Endodermal cell (in vitro differentiated cells): ENCODE data around the gene KDF1. TPM values are rescaled to one million over a fixed set of nuclear protein-coding genes. Genes with fewer than 3 reads are reported as not detected.

ENCODE experiments used
- DNase-seq: peaks from one replicate; pipeline ENCODE4 v3.0.0-alpha.2; 2017
- H3K27ac ChIP-seq: 2 replicates; pipeline ENCODE4 v1.5.1; 2013; ENCODE audit warnings: mild to moderate bottlenecking, low read depth, low read length, moderate library complexity
- H3K27me3 ChIP-seq: 2 replicates; pipeline ENCODE4 v1.6.1; 2013; ENCODE audit warnings: mild to moderate bottlenecking, low read length, moderate library complexity; ENCODE audit not compliant: insufficient read depth, control insufficient read depth, poor library complexity, severe bottlenecking
- H3K36me3 ChIP-seq: 2 replicates; pipeline ENCODE4 v1.7.0; 2013; ENCODE audit warnings: mild to moderate bottlenecking, low read length, moderate library complexity; ENCODE audit not compliant: control insufficient read depth, insufficient read depth
- H3K4me1 ChIP-seq: one replicate; pipeline ENCODE4 v1.7.0; 2013; ENCODE audit warnings: low read length; ENCODE audit not compliant: control insufficient read depth, insufficient read depth
- H3K4me3 ChIP-seq: 2 replicates; pipeline ENCODE4 v1.5.1; 2013; ENCODE audit warnings: mild to moderate bottlenecking, low read length, moderate library complexity
- H3K9ac ChIP-seq: 2 replicates; pipeline ENCODE4 v1.6.1; 2013; ENCODE audit warnings: mild to moderate bottlenecking, low read length, moderate library complexity; ENCODE audit not compliant: poor library complexity, severe bottlenecking; ENCODE audit errors: extremely low read depth
- H3K9me3 ChIP-seq: 2 replicates; pipeline ENCODE4 v1.6.1; 2013; ENCODE audit warnings: mild to moderate bottlenecking, low read length, moderate library complexity; ENCODE audit not compliant: control insufficient read depth
- H3K27ac Mint-ChIP-seq: 2 replicates; pipeline ENCODE4 v1.8.0; 2020; ENCODE audit warnings: mixed read lengths
- H3K27me3 Mint-ChIP-seq: 2 replicates; pipeline ENCODE4 v1.8.0; 2021; ENCODE audit warnings: mild to moderate bottlenecking, mixed read lengths; ENCODE audit not compliant: insufficient read depth
- H3K36me3 Mint-ChIP-seq: 2 replicates; pipeline ENCODE4 v1.8.0; 2020; ENCODE audit warnings: low read depth, mixed read lengths
- H3K4me1 Mint-ChIP-seq: 2 replicates; pipeline ENCODE4 v1.8.0; 2020; ENCODE audit warnings: mixed read lengths
- H3K4me3 Mint-ChIP-seq: 2 replicates; pipeline ENCODE4 v1.8.0; 2020; ENCODE audit warnings: mild to moderate bottlenecking, moderate library complexity, mixed read lengths
- H3K9me3 Mint-ChIP-seq: 2 replicates; pipeline ENCODE4 v1.8.0; 2020; ENCODE audit warnings: mild to moderate bottlenecking, mixed read lengths
- WGBS, 2 experiments: methylation state at CpG; one replicate each; pipeline versions ENCODE4 v1.1.5 to v1.1.7; 2013; ENCODE audit warnings: missing lambda C conversion rate in 2 of 2, mixed read lengths in 1 of 2; ENCODE audit not compliant: insufficient coverage in 1 of 2, insufficient read length in 1 of 2; 5-methylcytosine and 5-hydroxymethylcytosine counted together
- total RNA-seq, 2 donors: library from RNA; stranded (reverse); fragmentation: NEBNext Ultra II Directional in 1 of 2; extraction: Animal tissue kit (Norgen Biotek cat#: 25700) in 1 of 2; gene quantifications; 2 replicates in 1 of 2; 3 replicates in 1 of 2; pipeline ENCODE4 v1.2.1, GENCODE V29; 2021
- TF ChIP-seq, protein P1 (sequence below): fragments of 200-600 bp; sonication (generic); conservative IDR thresholded peaks from 2 replicates; pipeline ENCODE4 v1.5.0; 2021; ENCODE audit warnings: antibody characterized with exemption, mild to moderate bottlenecking

KDF1 gene
- total RNA-seq, 2 donors from 2014 or later, result 17.2 to 22.7 TPM

DNA sequence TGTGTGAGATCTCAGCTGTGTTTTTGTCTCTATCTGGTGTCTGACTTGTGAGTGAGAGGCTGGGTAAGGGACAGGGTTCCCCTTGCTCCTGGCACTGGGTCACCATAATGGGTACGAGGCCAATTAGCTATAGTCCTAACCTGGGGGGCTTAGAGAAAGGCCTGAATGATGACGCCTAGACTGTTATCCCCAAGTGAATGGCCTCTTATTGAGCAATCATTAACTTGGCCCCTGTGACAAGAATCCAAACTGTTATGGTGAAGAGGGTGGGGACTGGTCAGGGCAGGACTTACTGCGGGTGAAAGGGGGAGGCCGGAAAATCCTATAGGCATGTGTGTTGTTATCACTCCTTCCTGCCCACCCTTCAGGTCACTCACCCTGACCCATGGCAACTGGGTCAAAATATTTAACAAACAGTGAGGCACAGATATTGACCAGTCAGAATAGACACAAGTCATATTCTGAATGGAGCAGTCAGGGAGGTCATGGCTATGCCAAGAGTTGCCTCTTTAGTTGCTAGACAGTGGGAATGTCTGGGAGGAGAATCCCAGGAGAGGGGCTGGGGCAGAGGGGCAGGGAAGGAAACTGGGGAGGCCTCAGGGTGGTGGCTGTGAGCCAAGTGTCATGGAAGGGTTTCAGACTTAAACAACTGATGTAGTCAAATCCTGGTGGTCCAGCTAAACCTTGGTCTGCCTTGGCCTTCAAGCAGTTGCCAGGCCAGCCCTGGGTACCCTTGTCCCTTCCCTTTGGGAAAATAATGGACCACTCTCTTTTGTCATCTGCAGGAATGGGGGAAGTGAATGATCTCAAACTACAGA lies 49.7 kb downstream of the KDF1 start:
- TF ChIP-seq, protein P1, sequence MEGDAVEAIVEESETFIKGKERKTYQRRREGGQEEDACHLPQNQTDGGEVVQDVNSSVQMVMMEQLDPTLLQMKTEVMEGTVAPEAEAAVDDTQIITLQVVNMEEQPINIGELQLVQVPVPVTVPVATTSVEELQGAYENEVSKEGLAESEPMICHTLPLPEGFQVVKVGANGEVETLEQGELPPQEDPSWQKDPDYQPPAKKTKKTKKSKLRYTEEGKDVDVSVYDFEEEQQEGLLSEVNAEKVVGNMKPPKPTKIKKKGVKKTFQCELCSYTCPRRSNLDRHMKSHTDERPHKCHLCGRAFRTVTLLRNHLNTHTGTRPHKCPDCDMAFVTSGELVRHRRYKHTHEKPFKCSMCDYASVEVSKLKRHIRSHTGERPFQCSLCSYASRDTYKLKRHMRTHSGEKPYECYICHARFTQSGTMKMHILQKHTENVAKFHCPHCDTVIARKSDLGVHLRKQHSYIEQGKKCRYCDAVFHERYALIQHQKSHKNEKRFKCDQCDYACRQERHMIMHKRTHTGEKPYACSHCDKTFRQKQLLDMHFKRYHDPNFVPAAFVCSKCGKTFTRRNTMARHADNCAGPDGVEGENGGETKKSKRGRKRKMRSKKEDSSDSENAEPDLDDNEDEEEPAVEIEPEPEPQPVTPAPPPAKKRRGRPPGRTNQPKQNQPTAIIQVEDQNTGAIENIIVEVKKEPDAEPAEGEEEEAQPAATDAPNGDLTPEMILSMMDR, result no peak
- Histone ChIP-seq H3K36me3 (no peaks in the 10 kb centered on the region), H3K27me3 (no peaks in the 10 kb centered on the region), H3K27ac (no peak overlapping the region), H3K4me1 (peaks cover 18% of the 10 kb centered on the region), H3K9me3 (no peaks in the 10 kb centered on the region), H3K9ac (no peak overlapping the region), H3K4me3 (no peak overlapping the region)
- no peak overlapping the region for H3K4me3 Mint-ChIP-seq
- DNase-seq, result no peak
- H3K27ac Mint-ChIP-seq, result no peak overlapping the region
- no peaks in the 10 kb centered on the region for H3K9me3 Mint-ChIP-seq
- 83 to 93% methylated on average over 2 to 4 of the region's 4 CpGs for WGBS, 2 experiments
- H3K27me3 Mint-ChIP-seq, result peaks cover 10% of the 10 kb centered on the region
- H3K4me1 Mint-ChIP-seq, result peaks cover 31% of the 10 kb centered on the region
- no peaks in the 10 kb centered on the region for H3K36me3 Mint-ChIP-seq

DNA sequence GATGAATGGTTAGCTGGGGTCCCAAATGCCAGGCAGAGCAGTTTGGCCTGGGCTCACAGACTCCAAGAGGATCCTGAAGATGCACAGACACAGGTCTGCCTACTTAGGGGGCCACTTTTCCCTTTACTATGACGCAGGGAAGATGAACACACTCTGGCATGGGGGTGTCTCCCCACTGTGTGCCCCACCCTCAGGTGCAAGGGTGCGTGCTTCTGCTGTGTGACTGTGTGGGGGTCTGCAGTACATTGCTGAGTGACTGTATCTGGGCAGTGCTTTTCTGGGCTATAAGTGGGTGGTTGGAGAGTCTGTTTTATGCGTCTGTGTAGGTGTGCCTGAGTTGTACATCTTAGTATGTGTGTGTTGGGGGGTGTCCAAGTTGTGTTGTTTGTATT lies 50.3 kb downstream of the KDF1 start:
- Mint-ChIP-seq H3K4me1 (peaks cover 25% of the 10 kb centered on the region), H3K9me3 (no peaks in the 10 kb centered on the region), H3K27ac (no peak overlapping the region)

DNA sequence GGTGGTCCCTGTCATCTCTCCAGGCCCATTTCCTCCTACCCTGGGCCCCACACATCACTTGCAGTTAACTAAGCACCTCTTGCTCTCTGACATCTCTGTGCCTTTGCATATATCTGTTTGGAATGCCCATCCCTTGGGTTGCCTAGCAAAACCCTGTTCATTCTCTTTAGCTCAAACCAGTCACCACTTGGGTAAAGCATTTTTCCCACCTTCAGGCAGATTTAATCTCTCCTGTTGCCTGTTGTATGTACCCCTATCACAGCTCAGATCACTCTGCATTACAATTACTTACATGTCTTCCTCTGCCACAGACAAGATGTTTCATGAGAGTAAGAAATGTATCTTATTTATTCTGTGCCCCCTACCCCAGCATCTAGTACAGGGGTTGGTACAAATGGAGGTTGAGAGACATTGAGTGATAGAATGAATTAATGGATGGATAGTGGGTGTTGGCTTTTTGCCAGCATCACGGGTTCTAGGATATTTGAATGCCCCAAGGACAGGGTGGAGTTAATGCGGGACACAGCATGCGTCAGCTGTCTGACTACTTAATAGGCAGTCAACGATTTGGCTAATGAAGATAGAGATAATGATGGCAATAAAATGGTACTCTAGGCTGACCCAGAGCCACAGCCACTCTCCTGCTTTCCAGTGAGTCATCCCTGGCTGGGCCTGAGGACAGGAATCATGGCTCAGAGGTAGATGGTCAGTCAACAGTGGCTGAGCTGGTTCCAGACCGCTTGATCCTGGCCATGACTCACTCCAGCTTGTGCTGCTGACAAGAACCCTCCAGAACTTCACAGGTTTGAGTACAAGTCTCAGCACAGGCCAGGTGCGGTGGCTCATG lies 53.0 kb downstream of the KDF1 start:
- Histone ChIP-seq H3K9ac (no peak overlapping the region), H3K27me3 (no peaks in the 10 kb centered on the region), H3K9me3 (no peaks in the 10 kb centered on the region), H3K36me3 (no peaks in the 10 kb centered on the region), H3K4me1 (peaks cover 11% of the 10 kb centered on the region), H3K4me3 (no peak overlapping the region), H3K27ac (no peak overlapping the region)
- DNase-seq, result no peak
- Mint-ChIP-seq H3K4me3 (no peak overlapping the region), H3K27ac (no peak overlapping the region), H3K4me1 (peaks cover 22% of the 10 kb centered on the region), H3K36me3 (no peaks in the 10 kb centered on the region), H3K9me3 (no peaks in the 10 kb centered on the region), H3K27me3 (peaks cover 10% of the 10 kb centered on the region)
- TF ChIP-seq, protein P1, result no peak
- WGBS, 2 experiments, result 82 to 83% methylated on average over 6 of the region's 6 CpGs

More for the DNA sequence above, 50.3 kb downstream of the KDF1 start:
- H3K36me3 ChIP-seq, result no peaks in the 10 kb centered on the region
- H3K4me3 Mint-ChIP-seq, result no peak overlapping the region
- peaks cover 18% of the 10 kb centered on the region for H3K4me1 ChIP-seq
- 90 to 92% methylated on average over 2 to 3 of the region's 3 CpGs for WGBS, 2 experiments
- H3K4me3 ChIP-seq, result no peak overlapping the region
- no peak overlapping the region for H3K9ac ChIP-seq
- H3K27ac ChIP-seq, result no peak overlapping the region
- H3K9me3 ChIP-seq, result no peaks in the 10 kb centered on the region
- no peak for DNase-seq
- peaks cover 10% of the 10 kb centered on the region for H3K27me3 Mint-ChIP-seq
- TF ChIP-seq, protein P1, result no peak
- no peaks in the 10 kb centered on the region for H3K27me3 ChIP-seq
- H3K36me3 Mint-ChIP-seq, result no peaks in the 10 kb centered on the region
